ENCODE results near the gene FITM2. TPM values are rescaled to one million over a fixed set of nuclear protein-coding genes. Genes with fewer than 3 reads are reported as not detected.

FITM2 gene
- total and polyA plus RNA-seq, 10 of the 15 experiments (the other 5 are each of a cell fraction or from before 2014, with no cell fraction given): 0.46 to 1.9 (median 1.6) TPM

- no peak for TF ChIP-seq NR2C2 (IDR thresholded peaks at IDR 0.05; ENCODE audit: borderline replicate concordance, control insufficient read depth, insufficient read length, low read depth)
- no peak for TF ChIP-seq CBX5 (IDR thresholded peaks at IDR 0.05; ENCODE audit: low read depth)
- no peak for TF ChIP-seq IRF5 (IDR thresholded peaks at IDR 0.05; ENCODE audit: borderline replicate concordance)
- TF ChIP-seq MEF2A (IDR thresholded peaks at IDR 0.05; ENCODE audit: insufficient read depth, low read depth, low read length): no peak
- no peak for TF ChIP-seq BCLAF1 (IDR thresholded peaks at IDR 0.05)
- TF ChIP-seq, protein P1, sequence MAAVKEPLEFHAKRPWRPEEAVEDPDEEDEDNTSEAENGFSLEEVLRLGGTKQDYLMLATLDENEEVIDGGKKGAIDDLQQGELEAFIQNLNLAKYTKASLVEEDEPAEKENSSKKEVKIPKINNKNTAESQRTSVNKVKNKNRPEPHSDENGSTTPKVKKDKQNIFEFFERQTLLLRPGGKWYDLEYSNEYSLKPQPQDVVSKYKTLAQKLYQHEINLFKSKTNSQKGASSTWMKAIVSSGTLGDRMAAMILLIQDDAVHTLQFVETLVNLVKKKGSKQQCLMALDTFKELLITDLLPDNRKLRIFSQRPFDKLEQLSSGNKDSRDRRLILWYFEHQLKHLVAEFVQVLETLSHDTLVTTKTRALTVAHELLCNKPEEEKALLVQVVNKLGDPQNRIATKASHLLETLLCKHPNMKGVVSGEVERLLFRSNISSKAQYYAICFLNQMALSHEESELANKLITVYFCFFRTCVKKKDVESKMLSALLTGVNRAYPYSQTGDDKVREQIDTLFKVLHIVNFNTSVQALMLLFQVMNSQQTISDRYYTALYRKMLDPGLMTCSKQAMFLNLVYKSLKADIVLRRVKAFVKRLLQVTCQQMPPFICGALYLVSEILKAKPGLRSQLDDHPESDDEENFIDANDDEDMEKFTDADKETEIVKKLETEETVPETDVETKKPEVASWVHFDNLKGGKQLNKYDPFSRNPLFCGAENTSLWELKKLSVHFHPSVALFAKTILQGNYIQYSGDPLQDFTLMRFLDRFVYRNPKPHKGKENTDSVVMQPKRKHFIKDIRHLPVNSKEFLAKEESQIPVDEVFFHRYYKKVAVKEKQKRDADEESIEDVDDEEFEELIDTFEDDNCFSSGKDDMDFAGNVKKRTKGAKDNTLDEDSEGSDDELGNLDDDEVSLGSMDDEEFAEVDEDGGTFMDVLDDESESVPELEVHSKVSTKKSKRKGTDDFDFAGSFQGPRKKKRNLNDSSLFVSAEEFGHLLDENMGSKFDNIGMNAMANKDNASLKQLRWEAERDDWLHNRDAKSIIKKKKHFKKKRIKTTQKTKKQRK (IDR thresholded peaks at IDR 0.05; ENCODE audit: low read depth, low read length): no peak
These were observed 13.3 kb downstream of the FITM2 start (continued) for GRCh38 chr20:44297721-44298120.

Data from GM12878 (cell line).